ENCODE measurements around the gene PARD3.

PARD3 gene

DNA sequence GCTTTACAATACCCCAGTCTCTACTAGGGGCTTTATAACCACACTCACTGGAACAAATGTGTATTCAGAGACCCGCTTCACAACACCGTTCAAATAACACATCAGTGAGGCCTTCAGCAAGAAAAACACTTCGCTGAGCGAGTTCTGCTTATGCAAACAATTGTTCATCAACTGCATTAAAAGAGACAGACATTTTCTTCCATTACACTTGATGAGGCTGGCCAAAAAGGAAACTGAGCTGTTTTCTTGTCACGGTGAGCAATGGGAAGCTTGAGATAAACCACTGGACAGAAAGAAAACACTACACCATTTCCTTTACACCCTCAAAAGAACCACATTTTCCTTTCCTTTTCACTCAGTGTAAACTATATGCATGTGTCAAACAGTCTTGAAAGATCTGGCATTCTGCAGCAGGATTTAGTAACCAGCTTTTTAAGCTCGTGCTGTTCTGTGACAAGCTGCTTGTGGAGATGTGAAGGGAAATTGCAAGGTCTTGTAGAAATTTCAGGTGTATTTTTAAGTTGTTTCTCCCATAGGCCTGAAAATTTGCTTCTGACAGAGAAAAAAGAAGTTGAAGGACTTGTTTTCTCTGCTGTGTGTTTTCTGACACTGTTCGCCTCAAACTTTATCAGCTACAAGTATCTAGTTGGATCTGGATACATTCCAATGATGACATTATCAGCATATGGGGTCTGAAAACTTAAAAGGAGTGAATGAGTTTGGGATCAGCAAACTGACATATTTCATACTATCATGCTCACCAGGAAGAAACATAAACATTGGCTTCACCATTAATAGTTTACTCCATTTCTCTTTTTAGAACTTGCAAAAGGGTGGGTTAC, 693.1 kb downstream of the PARD3 start:
- TF ChIP-seq, protein P1, sequence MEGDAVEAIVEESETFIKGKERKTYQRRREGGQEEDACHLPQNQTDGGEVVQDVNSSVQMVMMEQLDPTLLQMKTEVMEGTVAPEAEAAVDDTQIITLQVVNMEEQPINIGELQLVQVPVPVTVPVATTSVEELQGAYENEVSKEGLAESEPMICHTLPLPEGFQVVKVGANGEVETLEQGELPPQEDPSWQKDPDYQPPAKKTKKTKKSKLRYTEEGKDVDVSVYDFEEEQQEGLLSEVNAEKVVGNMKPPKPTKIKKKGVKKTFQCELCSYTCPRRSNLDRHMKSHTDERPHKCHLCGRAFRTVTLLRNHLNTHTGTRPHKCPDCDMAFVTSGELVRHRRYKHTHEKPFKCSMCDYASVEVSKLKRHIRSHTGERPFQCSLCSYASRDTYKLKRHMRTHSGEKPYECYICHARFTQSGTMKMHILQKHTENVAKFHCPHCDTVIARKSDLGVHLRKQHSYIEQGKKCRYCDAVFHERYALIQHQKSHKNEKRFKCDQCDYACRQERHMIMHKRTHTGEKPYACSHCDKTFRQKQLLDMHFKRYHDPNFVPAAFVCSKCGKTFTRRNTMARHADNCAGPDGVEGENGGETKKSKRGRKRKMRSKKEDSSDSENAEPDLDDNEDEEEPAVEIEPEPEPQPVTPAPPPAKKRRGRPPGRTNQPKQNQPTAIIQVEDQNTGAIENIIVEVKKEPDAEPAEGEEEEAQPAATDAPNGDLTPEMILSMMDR (IDR thresholded peaks at IDR 0.05; ENCODE audit: control insufficient read depth, extremely low read depth, insufficient read depth), result no peak
- H3K4me3 ChIP-seq (ENCODE audit: low read depth, low read length), result no peak overlapping the region

DNA sequence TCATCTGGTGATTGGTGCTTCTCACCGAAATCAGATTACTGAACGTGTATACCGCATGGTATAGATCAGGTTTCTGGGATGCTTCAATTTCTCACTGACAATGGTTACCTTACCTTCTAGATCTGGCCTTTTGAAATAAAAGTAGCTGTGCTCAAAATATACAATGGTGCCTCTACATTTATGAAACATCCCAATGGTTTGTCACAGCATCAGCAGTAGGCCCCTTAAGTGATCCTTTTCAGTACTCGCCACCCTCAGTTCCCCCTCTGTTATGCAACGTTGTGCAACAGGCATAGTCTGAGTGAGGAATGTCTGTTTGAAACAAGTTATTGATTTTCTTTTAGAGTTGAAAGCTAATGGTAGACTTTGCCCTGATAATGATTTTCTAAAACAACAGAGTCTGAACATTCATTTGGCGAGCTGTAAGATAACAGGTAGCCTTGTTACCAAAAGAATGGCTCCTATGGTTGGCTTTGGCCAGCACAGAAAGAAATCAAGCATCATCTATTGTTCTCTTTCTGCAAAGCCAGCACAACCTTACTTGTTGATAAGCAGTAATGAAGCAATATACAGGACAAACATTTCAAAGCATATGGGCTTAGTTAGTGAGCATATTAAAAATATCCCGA, 693.9 kb downstream of the PARD3 start:
- no peak overlapping the region for H3K4me3 ChIP-seq (ENCODE audit: low read depth, low read length)
- TF ChIP-seq, protein P1 (IDR thresholded peaks at IDR 0.05; ENCODE audit: control insufficient read depth, extremely low read depth, insufficient read depth), result no peak

More for the DNA sequence above, 693.1 kb downstream of the PARD3 start:
- no peak for DNase-seq (ENCODE audit: low read depth)

DNA sequence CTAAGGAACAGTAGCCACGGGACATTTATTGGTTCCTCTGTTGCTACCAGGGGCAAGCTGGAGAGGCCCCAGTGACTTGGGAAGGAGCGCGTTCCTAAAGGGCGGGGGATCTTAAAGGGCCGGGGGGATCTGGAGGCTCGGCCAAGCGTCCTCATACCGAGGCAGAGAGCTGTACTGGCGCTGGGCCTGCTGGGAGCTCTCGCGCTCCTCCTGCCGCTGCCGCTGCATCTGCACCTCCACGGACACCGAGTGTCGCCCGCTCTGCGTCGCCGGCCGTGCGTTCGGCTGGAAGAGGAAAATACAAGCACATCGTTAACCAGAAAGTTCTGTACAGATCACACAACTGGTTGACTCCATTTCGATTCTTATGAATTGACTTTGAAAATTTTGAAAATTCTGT, 695.6 kb downstream of the PARD3 start:
- no peak for DNase-seq (ENCODE audit: low read depth)
- H3K4me3 ChIP-seq (ENCODE audit: low read depth, low read length), result no peak overlapping the region
- TF ChIP-seq, protein P1 (IDR thresholded peaks at IDR 0.05; ENCODE audit: control insufficient read depth, extremely low read depth, insufficient read depth), result no peak

More for the DNA sequence above, 693.9 kb downstream of the PARD3 start:
- no peak for DNase-seq (ENCODE audit: low read depth)

DNA sequence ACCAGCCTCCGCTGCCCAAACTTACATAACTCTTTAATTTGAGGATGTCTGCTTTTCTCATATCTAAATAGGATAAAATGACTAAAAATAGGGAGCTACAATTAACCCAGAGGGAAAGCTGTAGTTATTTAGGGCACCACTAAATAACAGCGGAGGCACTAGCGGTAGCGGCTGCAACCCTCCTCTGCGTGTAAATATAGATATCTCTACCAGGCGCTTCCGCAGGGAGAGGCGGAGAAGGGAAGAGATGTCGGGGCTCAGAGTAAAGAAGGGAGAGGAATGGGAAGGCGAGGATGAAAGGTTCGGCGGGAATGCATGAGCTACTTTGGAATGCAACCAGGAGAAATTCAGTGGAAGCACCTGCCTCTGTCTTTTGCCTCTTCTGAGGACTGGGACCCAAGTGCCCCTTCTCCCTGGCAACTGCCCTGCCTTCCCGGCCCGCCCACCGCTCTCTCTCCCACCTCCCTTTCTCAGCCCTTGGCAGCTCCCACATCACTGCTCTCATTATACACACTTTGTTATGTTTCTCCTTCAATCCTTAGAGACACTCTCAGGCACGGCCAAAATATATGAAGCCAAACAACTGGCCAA, 698.3 kb downstream of the PARD3 start:
- H3K4me3 ChIP-seq (ENCODE audit: low read depth, low read length), result no peak overlapping the region
- TF ChIP-seq, protein P1 (IDR thresholded peaks at IDR 0.05; ENCODE audit: control insufficient read depth, extremely low read depth, insufficient read depth), result no peak
- no peak for DNase-seq (ENCODE audit: low read depth)

DNA sequence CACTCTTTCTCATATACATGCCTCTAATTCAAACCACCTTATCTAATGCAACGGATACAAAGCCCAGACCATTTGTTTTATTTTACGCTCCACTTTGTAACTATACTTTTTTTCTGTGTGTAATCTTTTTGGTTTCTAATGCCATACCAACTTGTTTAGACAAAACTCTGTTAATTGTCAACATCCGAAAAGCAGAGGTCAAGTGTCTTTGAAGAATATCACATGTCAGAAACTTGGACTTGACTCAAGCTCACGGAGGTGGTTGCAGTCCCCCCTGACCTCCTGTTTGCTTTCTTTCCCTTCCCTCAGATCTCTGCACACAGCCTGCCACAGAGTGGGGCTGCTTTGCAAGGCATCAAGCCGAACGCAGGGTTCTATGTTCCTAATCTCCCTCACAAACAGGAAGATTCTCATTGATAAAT, 698.9 kb downstream of the PARD3 start:
- no peak for DNase-seq (ENCODE audit: low read depth)
- TF ChIP-seq, protein P1 (IDR thresholded peaks at IDR 0.05; ENCODE audit: control insufficient read depth, extremely low read depth, insufficient read depth), result no peak
- no peak overlapping the region for H3K4me3 ChIP-seq (ENCODE audit: low read depth, low read length)

DNA sequence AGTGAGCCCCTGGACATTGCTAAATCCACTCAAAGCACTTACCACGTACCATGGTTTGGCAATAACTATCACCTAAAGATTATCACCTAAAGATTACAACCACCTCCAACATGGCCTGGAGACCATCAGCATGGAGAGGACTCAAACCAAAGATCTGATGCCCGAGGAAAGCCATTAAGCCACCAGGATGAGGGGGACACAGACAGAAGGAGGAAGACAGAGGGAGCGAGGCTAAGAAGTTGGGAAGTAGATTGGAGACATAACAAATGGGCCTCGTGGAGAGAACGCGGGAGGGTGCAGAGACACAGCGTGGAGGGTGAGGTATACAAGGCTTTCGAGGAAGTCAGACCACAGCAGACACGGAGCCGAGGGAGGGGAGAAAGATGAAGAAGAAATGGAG, 700.2 kb downstream of the PARD3 start:
- no peak overlapping the region for H3K4me3 ChIP-seq (ENCODE audit: low read depth, low read length)
- DNase-seq (ENCODE audit: low read depth), result no peak
- TF ChIP-seq, protein P1 (IDR thresholded peaks at IDR 0.05; ENCODE audit: control insufficient read depth, extremely low read depth, insufficient read depth), result no peak
